HepG2 (cell line): ENCODE results near the gene PHC1. TPM values are rescaled to one million over a fixed set of nuclear protein-coding genes. Genes with fewer than 3 reads are reported as not detected.
A peak's percentile ranks its signal among the peaks of the same experiment; 100 is the strongest.
"Not testable (repeated sequence)": the region's sequence is repeated elsewhere in the genome, so short reads cannot be mapped to it uniquely, and the experiment has no call there.

Source experiments
- ATAC-seq: fragments of 200-7000 bp; cut with Tn5 transposase; 3 replicates; pipeline ENCODE4 v1.9.1; 2020; ENCODE audit warnings: mild to moderate bottlenecking, moderate library complexity
- BruUV-seq: library from RNA; stranded (reverse); fragments of 400-500 nt; replicated peaks from 2 replicates; lab custom pipeline; 2021; lab: Mats Ljungman, UMichigan
- CTCF ChIA-PET: fragments of 300-600 bp; formaldehyde crosslinking; extraction: SDS; loops from one replicate; lab custom pipeline; 2021; ENCODE audit warnings: low total read pairs, inconsistent platforms, low intra/inter-chr PET ratio; lab: Yijun Ruan, JAX
- POLR2A ChIA-PET: fragments of 350-600 bp; sonication (Branson Sonifier 250); formaldehyde crosslinking; loops from one replicate; lab custom pipeline; 2020; ENCODE audit warnings: antibody characterized with exemption, inconsistent platforms; lab: Yijun Ruan, JAX
- DNase-seq: peaks from one replicate; pipeline ENCODE4 v3.0.0-alpha.2; 2015; ENCODE audit warnings: low spot score
- FAIRE-seq: peaks from 3 replicates; lab custom pipeline; 2011; peaks lifted over from hg19 to GRCh38; lab: Jason Lieb, UNC
- H2AFZ ChIP-seq: one replicate; pipeline ENCODE4 v1.6.1; 2011; ENCODE audit warnings: low read length, inconsistent platforms
- H3K27ac ChIP-seq: fragments of 300-600 bp; 3 replicates; pipeline ENCODE4 v1.8.0; 2011; ENCODE audit warnings: mixed run types, mild to moderate bottlenecking, mixed read lengths, low read length, inconsistent platforms; ENCODE audit not compliant: insufficient read depth; ENCODE audit errors: extremely low read length
- H3K27me3 ChIP-seq, 2 experiments: fragments of 200-600 bp in 1 of 2; 2 replicates in 1 of 2; 3 replicates in 1 of 2; pipeline versions ENCODE4 v1.6.0 to v1.8.0; 2011; ENCODE audit warnings: low read length in 2 of 2, mild to moderate bottlenecking in 2 of 2, moderate library complexity in 2 of 2, inconsistent platforms in 1 of 2; ENCODE audit not compliant: insufficient read depth in 2 of 2, control insufficient read depth in 1 of 2
- H3K36me3 ChIP-seq, 2 experiments: fragments of 200-600 bp in 1 of 2; replicated peaks in 1 of 2; 2 replicates in 1 of 2; 3 replicates in 1 of 2; pipeline versions ENCODE4 v1.5.1 to v1.8.0; 2011; ENCODE audit warnings: low read length in 2 of 2, inconsistent platforms in 1 of 2; ENCODE audit not compliant: insufficient read depth in 2 of 2, control insufficient read depth in 1 of 2
- H3K4me1 ChIP-seq: 2 replicates; pipeline ENCODE4 v1.5.1; 2012; ENCODE audit warnings: low read length, inconsistent platforms; ENCODE audit not compliant: insufficient read depth
- H3K4me2 ChIP-seq: 2 replicates; pipeline ENCODE4 v1.6.0; 2011; ENCODE audit warnings: low read depth, low read length, inconsistent platforms
- H3K4me3 ChIP-seq, 3 experiments: fragments of 200-600 bp in 1 of 3; sonication (generic), shearing (Covaris generic) in 1 of 3; replicated peaks in 1 of 3; 2 replicates each; pipeline ENCODE4 v1.5.1; 2011 to 2016; ENCODE audit warnings: low read length in 3 of 3, inconsistent platforms in 2 of 3, low read depth in 2 of 3, mild to moderate bottlenecking in 2 of 3, control low read depth in 1 of 3, mixed read lengths in 1 of 3; ENCODE audit not compliant: insufficient read depth in 1 of 3
- H3K79me2 ChIP-seq: one replicate; pipeline ENCODE4 v1.6.1; 2011; ENCODE audit warnings: low read length, inconsistent platforms; ENCODE audit not compliant: insufficient read depth
- H3K9ac ChIP-seq: 2 replicates; pipeline ENCODE4 v1.6.0; 2011; ENCODE audit warnings: mild to moderate bottlenecking, low read depth, low read length, inconsistent platforms; ENCODE audit not compliant: insufficient read depth
- H3K9me3 ChIP-seq: 2 replicates; pipeline ENCODE4 v1.5.1; 2012; ENCODE audit warnings: mild to moderate bottlenecking, low read length
- H4K20me1 ChIP-seq: 2 replicates; pipeline ENCODE4 v1.6.0; 2011; ENCODE audit warnings: inconsistent platforms, mild to moderate bottlenecking, low read length, moderate library complexity; ENCODE audit not compliant: insufficient read depth
- ARID3A ChIP-seq: IDR thresholded peaks from 2 replicates; pipeline ENCODE4 v1.6.1; 2012; ENCODE audit warnings: low read depth, low read length, improper control_type of control experiment
- BCL6 ChIP-seq: IDR thresholded peaks from 2 replicates; pipeline ENCODE4 v1.6.1; 2016; ENCODE audit warnings: missing genetic modification reagents, missing compliant biosample characterization
- CEBPB ChIP-seq: IDR thresholded peaks from 2 replicates; pipeline ENCODE4 v1.6.1; 2011; ENCODE audit warnings: low read depth, low read length, improper control_type of control experiment, borderline replicate concordance
- MAFF ChIP-seq: IDR thresholded peaks from 2 replicates; pipeline ENCODE4 v1.6.1; 2011; ENCODE audit warnings: low read depth, low read length, improper control_type of control experiment
- MAFK ChIP-seq, 2 experiments: IDR thresholded peaks in 1 of 2; conservative IDR thresholded peaks in 1 of 2; 2 replicates each; pipeline ENCODE4 v1.6.1; 2011; ENCODE audit warnings: improper control_type of control experiment in 2 of 2, low read length in 2 of 2
- NR2C2 ChIP-seq: sonication (generic); formaldehyde crosslinking; IDR thresholded peaks from 2 replicates; pipeline ENCODE4 v1.4.0; 2020; ENCODE audit warnings: missing genetic modification reagents, mild to moderate bottlenecking, moderate library complexity, borderline replicate concordance
- NR2F1 ChIP-seq, 2 experiments: fragments of 450-650 bp in 1 of 2; formaldehyde crosslinking in 1 of 2; IDR thresholded peaks; 2 replicates each; pipeline versions ENCODE4 v1.5.0 to v1.6.1; 2016 to 2020; ENCODE audit warnings: mild to moderate bottlenecking in 1 of 2, missing compliant biosample characterization in 1 of 2, missing genetic modification reagents in 1 of 2, moderate library complexity in 1 of 2
- NR2F6 ChIP-seq, 2 experiments: IDR thresholded peaks; 2 replicates each; pipeline ENCODE4 v1.6.1; 2016; ENCODE audit warnings: antibody characterized with exemption in 1 of 2, mild to moderate bottlenecking in 1 of 2
- ONECUT2 ChIP-seq: sonication (generic); formaldehyde crosslinking; IDR thresholded peaks from 2 replicates; pipeline ENCODE4 v1.4.0; 2020; ENCODE audit warnings: missing genetic modification reagents
- RARA ChIP-seq: IDR thresholded peaks from 2 replicates; pipeline ENCODE4 v1.6.1; 2016; ENCODE audit warnings: missing genetic modification reagents, missing compliant biosample characterization
- SKI ChIP-seq: fragments of 450-650 bp; IDR thresholded peaks from one replicate; pipeline ENCODE4 v1.6.1; 2018; ENCODE audit warnings: mild to moderate bottlenecking; ENCODE audit not compliant: partially characterized antibody
- WGBS: methylation state at CpG from one replicate; pipeline ENCODE4 v1.1.6; 2017; ENCODE audit warnings: low lambda C conversion rate; 5-methylcytosine and 5-hydroxymethylcytosine counted together
- in situ Hi-C: cut with HindIII; loops from 2 replicates; pipeline ENCODE4 v1.10.0; 2017; ENCODE audit warnings: low pct_unique_long_range_greater_than_20kb; ENCODE audit not compliant: extremely low pct_ligation_motif_present
- intact Hi-C: fragments of 100-400 bp; cut with micrococcal nuclease; formaldehyde crosslinking; loops from one replicate; pipeline ENCODE4 v1.10.0; 2022; ENCODE audit not compliant: unreplicated experiment
- polyA plus RNA-seq, 8 experiments: library from polyadenylated mRNA; depleted of rRNA in 3 of 8; stranded (reverse) in 7 of 8; unstranded in 1 of 8; fragments of >200 nt; fragmentation: Illumina TruSeq in 4 of 8; extraction: Trizol in 4 of 8; gene quantifications; 2 replicates each; pipeline versions ENCODE4 v1.2.1 to v1.2.3, GENCODE V29; 2011 to 2016; ENCODE audit warnings: low read depth in 4 of 8, missing spikeins in 1 of 8, mixed read lengths in 1 of 8; ENCODE audit not compliant: insufficient read depth in 1 of 8
- total RNA-seq, 5 experiments: library from RNA; depleted of rRNA; stranded (reverse); fragments of >200 nt; fragmentation: Illumina TruSeq; extraction: Trizol; gene quantifications; 2 replicates each; pipeline ENCODE4 v1.2.3, GENCODE V29; 2016; ENCODE audit warnings: low read depth in 1 of 5

PHC1 gene
- total and polyA plus RNA-seq, 2 of the 13 experiments (the other 11 are each of a cell fraction or from before 2014, with no cell fraction given) = 9.4 to 35.0 TPM

GRCh38 chr12:8934080-8934479 is 19.8 kb downstream of the PHC1 start:
- BruUV-seq; H3K9me3 ChIP-seq; H3K36me3 ChIP-seq; H3K4me1 ChIP-seq; H3K27ac ChIP-seq; H3K4me2 ChIP-seq; CTCF ChIA-PET; H3K9ac ChIP-seq; intact Hi-C loops; H3K4me3 ChIP-seq; H3K79me2 ChIP-seq; H3K27me3 ChIP-seq; DNase-seq; H4K20me1 ChIP-seq; H2AFZ ChIP-seq; TF ChIP-seq NR2F6 (CRISPR knock-in tag; IDR thresholded peaks at IDR 0.05): not testable (repeated sequence)
- ATAC-seq = peak; percentile 57
- TF ChIP-seq NR2F6 (IDR thresholded peaks at IDR 0.05) = 0 out of 2 replicates have a peak, but pooled peaks have one; percentile 33
- peak; percentile 52; the same call in 1 of the 2 replicates for TF ChIP-seq RARA (CRISPR knock-in tag)
- TF ChIP-seq BCL6 = 0 out of 2 replicates have a peak, but pooled peaks have one; percentile 35
- TF ChIP-seq MAFK (conservative IDR thresholded peaks at IDR 0.05 in 1 of 2, IDR thresholded peaks at IDR 0.05 in 1 of 2; ENCODE audit: low read length in 2 of 2) = peak in 1 of 2 experiments; percentile 19; a peak in 1 of 4 replicates
- TF ChIP-seq NR2F1 (CRISPR knock-in tag; IDR thresholded peaks at IDR 0.05) = peak in 1 of 2 experiments; percentile 80; a peak in 2 of 4 replicates
- peak; percentile 86 for TF ChIP-seq SKI
- TF ChIP-seq NR2C2 (CRISPR knock-in tag) = peak; percentile 56; the same call in 1 of the 2 replicates
- 0 out of 2 replicates have a peak, but pooled peaks have one; percentile 27 for TF ChIP-seq ONECUT2
- TF ChIP-seq ARID3A = 0 out of 2 replicates have a peak, but pooled peaks have one; percentile 20
- TF ChIP-seq MAFF = peak; percentile 42; the same call in 1 of the 2 replicates
- peak; percentile 51; the same call in 1 of the 2 replicates for TF ChIP-seq CEBPB
- POLR2A ChIA-PET = interaction anchor here (2.0 kb wide), 1 partner anchor 16 kb away, joined by 8 read pairs; the partner anchor contains the start of gene M6PR
- WGBS = 50% methylated on average over 4 of the region's 4 CpGs
- FAIRE-seq = peak; percentile 57
- in situ Hi-C loops = loop anchor here (25.0 kb wide), 1 partner anchor 103 kb away; no protein-coding TSS in a partner anchor
